AG09319 (cell line): ENCODE data around the gene LTB.

Experiments used
- DNase-seq: peaks from one replicate; pipeline ENCODE4 v3.0.0-alpha.2; 2010; ENCODE audit warnings: low read depth; ENCODE audit errors: extremely low read depth
- CTCF ChIP-seq: IDR thresholded peaks from 2 replicates; pipeline ENCODE4 v1.5.1; 2011; ENCODE audit warnings: low read depth, mild to moderate bottlenecking, inconsistent platforms, low read length, moderate library complexity

LTB gene

GRCh38 chr6:31535538-31536324, 46.5 kb downstream of the LTB start:
- no peak for TF ChIP-seq CTCF
- no peak for DNase-seq

GRCh38 chr6:31534521-31535040, 47.6 kb downstream of the LTB start:
- TF ChIP-seq CTCF = no peak
- DNase-seq = no peak

GRCh38 chr6:31534011-31534410, 48.2 kb downstream of the LTB start:
- DNase-seq = no peak
- TF ChIP-seq CTCF = no peak

GRCh38 chr6:31533455-31533841, 48.8 kb downstream of the LTB start:
- no peak for TF ChIP-seq CTCF
- DNase-seq = no peak

DNA sequence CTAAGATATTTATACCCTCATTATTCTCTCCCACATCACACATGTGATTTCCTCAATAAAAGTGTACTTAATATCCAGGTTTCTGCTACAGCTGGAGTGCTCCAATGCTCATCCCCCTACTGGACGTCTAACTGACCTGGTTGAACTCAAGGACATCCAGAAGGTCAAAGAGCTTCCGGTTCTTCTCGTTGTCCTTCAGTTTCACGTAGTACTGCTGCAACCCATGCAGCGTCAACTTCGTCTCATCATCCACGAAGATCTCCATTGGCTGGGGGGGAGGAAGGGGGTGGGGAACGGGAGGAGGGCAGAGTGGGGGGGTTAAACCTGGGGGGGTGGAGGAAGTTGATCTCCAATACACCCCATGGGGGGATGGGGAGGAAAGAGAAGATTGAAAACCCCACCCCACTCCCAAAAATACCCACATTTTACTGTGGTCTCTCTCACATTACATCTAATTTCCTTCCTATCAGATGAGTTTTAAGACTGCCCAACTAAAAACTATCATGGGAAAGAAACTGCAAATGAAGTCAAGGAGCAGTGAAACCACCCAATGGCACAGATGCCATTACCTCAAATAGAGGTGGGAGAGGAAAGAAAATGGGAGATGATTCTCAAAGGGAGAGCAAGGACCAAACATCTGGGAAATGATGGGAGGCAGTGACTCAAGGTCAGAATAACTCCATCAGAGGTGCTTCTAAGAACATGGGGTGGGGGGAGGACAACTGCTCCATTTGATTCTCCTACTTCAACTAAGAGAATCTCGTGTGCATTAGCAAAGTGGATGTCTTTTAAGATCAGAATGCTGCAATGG, 49.4 kb downstream of the LTB start:
- TF ChIP-seq CTCF = no peak
- DNase-seq = no peak

DNA sequence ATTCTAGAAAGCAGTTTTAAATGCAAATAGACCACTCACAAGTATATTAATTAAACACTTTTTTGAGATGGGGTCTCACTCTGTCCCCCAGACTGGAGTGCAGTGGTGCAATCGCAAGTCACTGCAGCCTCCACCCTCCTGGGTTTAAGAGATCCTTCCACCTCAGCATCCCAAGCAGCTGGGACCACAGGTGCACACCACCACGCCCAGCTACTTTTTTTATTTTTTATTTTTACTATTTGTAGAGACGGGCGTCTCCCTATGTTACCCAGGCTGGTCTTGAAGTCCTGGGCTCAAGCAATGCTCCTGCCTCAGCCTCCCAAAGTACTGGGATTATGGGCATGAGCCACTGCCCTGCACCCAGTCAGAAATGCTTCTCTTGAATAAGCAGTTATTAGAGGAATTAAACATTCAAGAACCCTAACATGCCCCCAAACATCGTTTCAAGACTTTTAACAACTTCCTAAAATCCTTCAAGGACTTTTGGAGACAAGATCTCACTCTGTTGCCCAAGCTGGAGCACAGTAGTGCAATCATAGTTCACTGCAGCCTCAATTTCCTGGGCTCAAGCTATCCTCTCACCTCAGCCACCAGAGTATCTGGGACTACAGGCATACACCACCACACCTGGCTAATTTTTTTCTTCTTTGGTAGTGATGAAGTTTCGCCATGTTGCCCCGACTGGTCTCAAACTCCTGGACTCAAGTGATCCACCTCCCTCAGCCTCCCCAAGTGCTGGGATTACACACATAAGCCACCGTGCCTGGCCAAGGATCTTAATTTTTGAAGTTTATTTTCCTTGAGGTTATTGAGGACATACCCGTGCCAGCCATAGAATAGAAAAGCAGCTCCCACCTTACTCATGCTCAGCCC, 50.2 kb downstream of the LTB start:
- no peak for TF ChIP-seq CTCF
- DNase-seq = no peak
